IMR-90 (cell line): ENCODE results near the gene EMX1.

ENCODE experiments used
- CHD1 ChIP-seq: IDR thresholded peaks from 2 replicates; pipeline ENCODE4 v1.6.1; 2012; ENCODE audit warnings: low read depth, low read length, improper control_type of control experiment
- MXI1 ChIP-seq: IDR thresholded peaks from 2 replicates; pipeline ENCODE4 v1.6.1; 2012; ENCODE audit warnings: low read depth, mild to moderate bottlenecking, low read length, moderate library complexity, borderline replicate concordance
- POLR2A ChIP-seq: IDR thresholded peaks from 2 replicates; pipeline ENCODE4 v1.6.1; 2012; ENCODE audit warnings: mild to moderate bottlenecking, low read depth, low read length
- RAD21 ChIP-seq: IDR thresholded peaks from 2 replicates; pipeline ENCODE4 v1.6.1; 2012; ENCODE audit warnings: low read length, improper control_type of control experiment
- TF ChIP-seq, protein P1 (sequence below): conservative IDR thresholded peaks from 2 replicates; pipeline ENCODE4 v1.5.1; 2012; ENCODE audit warnings: mild to moderate bottlenecking, low read depth, low read length, improper control_type of control experiment

DNA sequence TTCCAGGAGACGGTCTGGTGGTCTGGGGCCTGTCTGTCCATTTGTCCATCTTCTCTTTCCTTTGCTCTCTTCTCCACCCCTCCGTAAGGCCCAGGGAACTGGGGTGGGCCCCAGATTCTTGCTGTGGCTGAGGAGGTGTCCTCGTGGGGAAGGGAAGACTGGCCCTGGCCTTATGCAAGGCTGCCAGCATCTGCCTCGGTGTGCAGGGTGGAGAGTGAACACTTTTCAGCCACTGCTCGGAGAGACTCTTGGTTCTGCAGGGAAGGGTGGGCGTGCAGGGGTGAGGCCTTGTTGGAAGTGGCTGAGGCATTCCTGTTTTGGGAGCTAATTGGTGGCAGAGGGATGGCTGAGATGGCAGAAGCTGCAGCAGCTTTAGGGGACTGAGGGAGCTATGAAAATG lies 23.0 kb downstream of the EMX1 start:
- TF ChIP-seq MXI1 = no peak
- TF ChIP-seq, protein P1, sequence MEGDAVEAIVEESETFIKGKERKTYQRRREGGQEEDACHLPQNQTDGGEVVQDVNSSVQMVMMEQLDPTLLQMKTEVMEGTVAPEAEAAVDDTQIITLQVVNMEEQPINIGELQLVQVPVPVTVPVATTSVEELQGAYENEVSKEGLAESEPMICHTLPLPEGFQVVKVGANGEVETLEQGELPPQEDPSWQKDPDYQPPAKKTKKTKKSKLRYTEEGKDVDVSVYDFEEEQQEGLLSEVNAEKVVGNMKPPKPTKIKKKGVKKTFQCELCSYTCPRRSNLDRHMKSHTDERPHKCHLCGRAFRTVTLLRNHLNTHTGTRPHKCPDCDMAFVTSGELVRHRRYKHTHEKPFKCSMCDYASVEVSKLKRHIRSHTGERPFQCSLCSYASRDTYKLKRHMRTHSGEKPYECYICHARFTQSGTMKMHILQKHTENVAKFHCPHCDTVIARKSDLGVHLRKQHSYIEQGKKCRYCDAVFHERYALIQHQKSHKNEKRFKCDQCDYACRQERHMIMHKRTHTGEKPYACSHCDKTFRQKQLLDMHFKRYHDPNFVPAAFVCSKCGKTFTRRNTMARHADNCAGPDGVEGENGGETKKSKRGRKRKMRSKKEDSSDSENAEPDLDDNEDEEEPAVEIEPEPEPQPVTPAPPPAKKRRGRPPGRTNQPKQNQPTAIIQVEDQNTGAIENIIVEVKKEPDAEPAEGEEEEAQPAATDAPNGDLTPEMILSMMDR = no peak
- no peak for TF ChIP-seq POLR2A
- no peak for TF ChIP-seq RAD21
- no peak for TF ChIP-seq CHD1
